ENCODE results near the gene EIF2D.

Gene EIF2D

DNA sequence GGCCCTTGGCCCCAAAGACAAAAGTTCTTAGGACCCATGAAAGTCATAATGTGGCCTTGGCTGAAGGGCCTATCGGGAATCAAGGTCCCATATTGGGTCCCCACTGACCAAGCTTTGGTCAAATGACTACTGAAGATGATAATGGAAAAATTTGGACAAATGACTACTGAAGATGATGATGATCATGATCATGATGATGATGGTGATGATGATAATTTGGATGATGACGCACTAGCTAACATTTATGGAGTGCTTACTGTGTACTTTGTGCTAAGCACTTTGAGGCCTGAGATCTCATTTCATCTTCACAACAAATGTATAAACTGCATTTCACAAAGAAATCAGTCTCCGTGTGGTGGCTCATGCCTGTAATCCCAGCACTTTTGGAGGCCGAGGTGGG lies 39.4 kb downstream of the EIF2D start:
- H3K9me3 ChIP-seq (ENCODE audit: control insufficient read depth, low read length), result no peaks in the 10 kb centered on the region
- no peaks in the 10 kb centered on the region for H3K4me1 ChIP-seq (ENCODE audit: control insufficient read depth, insufficient read depth, low read length)
- no peaks in the 10 kb centered on the region for H3K36me3 ChIP-seq (ENCODE audit: control insufficient read depth, insufficient read depth, low read length)
- H3K27me3 ChIP-seq (ENCODE audit: control insufficient read depth, insufficient read depth, low read length), result no peaks in the 10 kb centered on the region
- H3K4me3 ChIP-seq (ENCODE audit: low read length), result no peak overlapping the region
- H3K9ac ChIP-seq (ENCODE audit: low read length), result no peak overlapping the region

DNA sequence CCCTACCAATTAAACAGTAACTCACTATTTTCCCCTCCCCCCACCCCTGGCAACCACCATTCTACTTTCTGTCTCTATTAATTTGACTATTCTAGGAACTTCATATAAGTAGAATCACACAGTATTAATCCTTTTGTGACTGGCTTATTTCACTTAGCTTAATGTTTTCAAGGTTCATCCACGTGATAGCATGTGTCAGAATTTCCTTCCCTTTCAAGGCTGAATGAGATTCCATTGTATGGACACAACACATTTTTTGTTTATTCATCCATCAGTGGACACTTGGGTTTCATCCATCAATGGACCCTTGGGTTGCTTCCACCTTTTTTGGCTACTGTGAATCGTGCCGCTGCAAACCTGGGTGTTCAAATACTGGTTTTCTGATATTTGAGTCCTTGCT lies 41.7 kb downstream of the EIF2D start:
- Histone ChIP-seq H3K4me3 (ENCODE audit: low read length) (no peak overlapping the region), H3K27me3 (ENCODE audit: control insufficient read depth, insufficient read depth, low read length) (no peaks in the 10 kb centered on the region), H3K9ac (ENCODE audit: low read length) (no peak overlapping the region), H3K36me3 (ENCODE audit: control insufficient read depth, insufficient read depth, low read length) (no peaks in the 10 kb centered on the region), H3K9me3 (ENCODE audit: control insufficient read depth, low read length) (no peaks in the 10 kb centered on the region), H3K4me1 (ENCODE audit: control insufficient read depth, insufficient read depth, low read length) (no peaks in the 10 kb centered on the region)

DNA sequence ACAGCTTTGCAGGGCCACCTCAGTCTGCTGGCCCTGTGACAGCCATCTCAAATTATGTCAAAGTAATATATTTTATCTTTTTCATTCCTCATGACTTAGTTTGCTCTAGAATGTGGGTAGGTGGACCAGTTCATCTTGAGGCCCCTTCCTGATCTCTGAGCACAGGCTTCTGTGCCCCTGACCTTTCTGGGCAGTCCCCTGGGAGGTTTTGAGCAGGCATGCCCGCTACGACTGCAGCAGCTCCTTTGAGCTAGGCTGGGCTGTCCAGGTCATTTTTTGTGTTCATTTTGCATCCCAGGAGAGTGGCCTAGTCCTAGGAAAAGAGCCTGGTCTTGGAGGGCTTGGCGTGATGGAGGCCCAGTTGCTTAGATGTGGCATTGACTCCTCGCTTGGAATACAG lies 42.7 kb downstream of the EIF2D start:
- no peaks in the 10 kb centered on the region for H3K27me3 ChIP-seq (ENCODE audit: control insufficient read depth, insufficient read depth, low read length)
- no peaks in the 10 kb centered on the region for H3K36me3 ChIP-seq (ENCODE audit: control insufficient read depth, insufficient read depth, low read length)
- no peak overlapping the region for H3K4me3 ChIP-seq (ENCODE audit: low read length)
- no peaks in the 10 kb centered on the region for H3K9me3 ChIP-seq (ENCODE audit: control insufficient read depth, low read length)
- H3K9ac ChIP-seq (ENCODE audit: low read length), result no peak overlapping the region
- H3K4me1 ChIP-seq (ENCODE audit: control insufficient read depth, insufficient read depth, low read length), result no peaks in the 10 kb centered on the region

DNA sequence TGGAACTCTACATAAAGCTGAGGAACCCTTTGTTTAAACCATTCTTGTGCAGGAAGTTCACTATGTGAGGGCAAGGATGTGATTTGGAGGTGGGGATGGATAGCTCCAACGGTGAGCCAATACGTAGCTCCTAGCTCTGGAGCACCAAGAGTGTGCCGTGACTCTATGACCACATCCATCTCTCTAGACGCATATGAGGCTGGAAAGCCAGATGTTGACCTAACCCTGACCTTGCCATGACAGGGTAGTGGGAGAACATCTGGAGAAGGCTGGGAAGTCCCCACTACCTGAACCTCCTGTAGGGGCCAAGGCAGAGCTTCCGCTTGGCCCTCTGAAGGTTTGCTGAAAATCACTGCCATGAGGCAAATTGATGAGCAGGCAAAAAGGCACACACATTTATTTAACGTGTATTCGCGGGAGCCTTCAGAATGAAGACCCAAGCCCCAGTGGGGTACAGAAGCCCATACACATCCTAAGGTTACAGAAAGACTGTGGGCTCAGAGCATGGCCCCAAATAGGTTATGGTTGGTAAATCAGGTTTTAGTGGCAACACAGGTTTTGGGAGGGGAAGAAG lies 43.4 kb downstream of the EIF2D start:
- H3K36me3 ChIP-seq (ENCODE audit: control insufficient read depth, insufficient read depth, low read length), result no peaks in the 10 kb centered on the region
- no peak overlapping the region for H3K4me3 ChIP-seq (ENCODE audit: low read length)
- no peaks in the 10 kb centered on the region for H3K4me1 ChIP-seq (ENCODE audit: control insufficient read depth, insufficient read depth, low read length)
- no peaks in the 10 kb centered on the region for H3K9me3 ChIP-seq (ENCODE audit: control insufficient read depth, low read length)
- H3K27me3 ChIP-seq (ENCODE audit: control insufficient read depth, insufficient read depth, low read length), result no peaks in the 10 kb centered on the region
- no peak overlapping the region for H3K9ac ChIP-seq (ENCODE audit: low read length)

DNA sequence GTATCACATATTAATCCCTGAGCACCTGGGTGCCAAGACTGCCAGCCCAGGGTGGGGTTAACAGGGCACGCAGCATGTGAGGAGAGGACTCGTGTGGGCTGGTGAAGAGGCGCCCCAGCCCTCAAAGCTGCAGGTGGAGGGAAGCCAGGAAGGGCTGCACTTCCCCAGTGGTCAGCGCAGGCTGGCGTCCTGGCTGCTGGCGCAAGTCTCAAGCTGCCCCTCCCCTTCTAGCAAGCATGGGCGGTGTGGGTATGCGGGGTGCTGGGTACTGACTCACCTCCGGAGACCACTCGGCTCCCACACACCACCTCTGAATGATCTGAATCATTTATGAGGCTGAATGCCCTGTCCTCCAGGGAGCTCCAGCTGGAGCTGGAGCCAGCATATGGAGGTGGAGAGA lies 44.0 kb downstream of the EIF2D start:
- H3K9ac ChIP-seq (ENCODE audit: low read length), result no peak overlapping the region
- H3K4me1 ChIP-seq (ENCODE audit: control insufficient read depth, insufficient read depth, low read length), result no peaks in the 10 kb centered on the region
- no peaks in the 10 kb centered on the region for H3K9me3 ChIP-seq (ENCODE audit: control insufficient read depth, low read length)
- H3K36me3 ChIP-seq (ENCODE audit: control insufficient read depth, insufficient read depth, low read length), result no peaks in the 10 kb centered on the region
- H3K4me3 ChIP-seq (ENCODE audit: low read length), result no peak overlapping the region
- H3K27me3 ChIP-seq (ENCODE audit: control insufficient read depth, insufficient read depth, low read length), result no peaks in the 10 kb centered on the region

DNA sequence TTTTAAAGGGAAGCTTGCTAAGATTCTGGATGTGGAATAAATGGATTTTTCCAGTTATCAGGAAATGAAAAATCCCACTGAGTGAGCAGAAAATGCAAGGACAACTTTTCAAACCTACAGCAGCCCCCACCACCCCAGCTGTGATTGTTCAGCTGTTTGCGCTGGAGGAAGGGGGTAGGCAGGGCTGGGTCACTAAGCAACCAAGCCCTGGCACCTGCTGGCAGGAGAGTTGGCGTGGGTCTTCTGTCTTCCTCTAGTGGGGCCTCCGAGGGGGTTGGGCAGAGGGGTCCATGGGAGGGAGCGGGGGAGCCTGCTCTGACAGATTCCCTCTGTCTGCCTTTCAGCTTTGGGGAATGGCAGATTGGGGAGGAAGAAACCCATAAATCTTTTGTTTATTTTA lies 45.3 kb downstream of the EIF2D start:
- Histone ChIP-seq H3K9ac (ENCODE audit: low read length) (no peak overlapping the region), H3K36me3 (ENCODE audit: control insufficient read depth, insufficient read depth, low read length) (no peaks in the 10 kb centered on the region), H3K4me3 (ENCODE audit: low read length) (no peak overlapping the region), H3K9me3 (ENCODE audit: control insufficient read depth, low read length) (no peaks in the 10 kb centered on the region), H3K27me3 (ENCODE audit: control insufficient read depth, insufficient read depth, low read length) (no peaks in the 10 kb centered on the region), H3K4me1 (ENCODE audit: control insufficient read depth, insufficient read depth, low read length) (peaks cover 3% of the 10 kb centered on the region)

DNA sequence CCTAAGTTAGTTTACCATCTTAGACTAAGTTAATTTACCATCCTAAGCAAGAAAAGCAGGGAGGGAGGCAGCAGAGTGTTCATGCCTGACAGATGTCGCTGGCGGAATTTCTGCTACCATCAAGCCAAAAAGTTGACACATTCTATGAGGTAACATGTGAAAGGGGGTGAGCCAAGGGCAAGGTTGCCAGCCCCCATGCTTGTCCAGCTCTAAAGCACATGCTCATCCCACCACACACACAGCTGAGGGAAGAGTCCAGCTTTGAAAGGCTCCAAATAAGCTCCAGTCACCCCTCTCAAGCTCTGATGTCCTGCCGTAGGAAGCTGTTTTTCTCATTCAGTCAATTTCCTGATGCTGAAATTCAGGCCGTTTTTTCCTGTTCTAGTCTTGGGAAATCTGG lies 46.3 kb downstream of the EIF2D start:
- Histone ChIP-seq H3K4me3 (ENCODE audit: low read length) (no peak overlapping the region), H3K4me1 (ENCODE audit: control insufficient read depth, insufficient read depth, low read length) (peaks cover 10% of the 10 kb centered on the region), H3K36me3 (ENCODE audit: control insufficient read depth, insufficient read depth, low read length) (no peaks in the 10 kb centered on the region), H3K9me3 (ENCODE audit: control insufficient read depth, low read length) (no peaks in the 10 kb centered on the region), H3K27me3 (ENCODE audit: control insufficient read depth, insufficient read depth, low read length) (no peaks in the 10 kb centered on the region), H3K9ac (ENCODE audit: low read length) (no peak overlapping the region)

DNA sequence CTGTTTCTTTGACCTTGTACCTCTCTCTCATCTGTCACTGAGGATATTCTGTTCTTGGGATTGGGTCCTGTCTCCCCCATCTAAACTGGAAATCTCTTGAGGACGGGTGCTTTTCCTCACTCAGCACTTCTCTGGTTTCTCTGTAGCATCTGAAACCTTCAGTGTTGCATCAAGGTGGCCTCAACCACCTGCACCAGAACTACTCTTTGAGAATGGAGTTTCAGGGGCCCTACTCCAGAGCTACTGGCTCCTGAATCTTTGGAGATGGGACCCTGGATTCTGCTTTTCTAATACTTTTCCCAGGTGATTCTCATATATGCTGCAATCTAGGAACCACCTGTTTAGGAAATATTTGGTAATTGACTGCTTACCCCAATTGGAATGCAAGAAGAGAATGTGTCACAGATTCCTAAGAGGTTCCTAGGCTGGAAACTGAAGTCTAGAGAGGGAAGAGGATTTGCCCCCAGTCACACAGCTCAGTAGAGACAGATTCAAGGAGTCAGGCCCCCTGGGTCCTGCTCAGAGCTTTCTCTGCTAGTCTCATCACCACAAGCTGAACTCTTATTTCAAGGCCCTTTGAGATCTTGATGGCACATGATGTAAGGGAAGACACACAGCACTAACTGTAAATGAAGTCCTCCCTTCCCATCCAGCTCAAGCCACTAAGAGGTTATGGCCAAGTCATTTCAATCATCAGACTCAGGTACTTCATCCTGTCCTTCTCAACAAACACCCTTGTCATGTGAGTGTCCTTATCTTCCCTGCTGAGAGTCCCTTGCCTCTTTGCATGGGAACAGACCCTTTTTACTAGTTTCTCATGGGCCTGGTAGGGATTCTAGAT lies 48.7 kb downstream of the EIF2D start:
- Histone ChIP-seq H3K4me3 (ENCODE audit: low read length) (no peak overlapping the region), H3K27me3 (ENCODE audit: control insufficient read depth, insufficient read depth, low read length) (no peaks in the 10 kb centered on the region), H3K4me1 (ENCODE audit: control insufficient read depth, insufficient read depth, low read length) (peaks cover 34% of the 10 kb centered on the region), H3K9ac (ENCODE audit: low read length) (no peak overlapping the region), H3K9me3 (ENCODE audit: control insufficient read depth, low read length) (no peaks in the 10 kb centered on the region), H3K36me3 (ENCODE audit: control insufficient read depth, insufficient read depth, low read length) (no peaks in the 10 kb centered on the region)

DNA sequence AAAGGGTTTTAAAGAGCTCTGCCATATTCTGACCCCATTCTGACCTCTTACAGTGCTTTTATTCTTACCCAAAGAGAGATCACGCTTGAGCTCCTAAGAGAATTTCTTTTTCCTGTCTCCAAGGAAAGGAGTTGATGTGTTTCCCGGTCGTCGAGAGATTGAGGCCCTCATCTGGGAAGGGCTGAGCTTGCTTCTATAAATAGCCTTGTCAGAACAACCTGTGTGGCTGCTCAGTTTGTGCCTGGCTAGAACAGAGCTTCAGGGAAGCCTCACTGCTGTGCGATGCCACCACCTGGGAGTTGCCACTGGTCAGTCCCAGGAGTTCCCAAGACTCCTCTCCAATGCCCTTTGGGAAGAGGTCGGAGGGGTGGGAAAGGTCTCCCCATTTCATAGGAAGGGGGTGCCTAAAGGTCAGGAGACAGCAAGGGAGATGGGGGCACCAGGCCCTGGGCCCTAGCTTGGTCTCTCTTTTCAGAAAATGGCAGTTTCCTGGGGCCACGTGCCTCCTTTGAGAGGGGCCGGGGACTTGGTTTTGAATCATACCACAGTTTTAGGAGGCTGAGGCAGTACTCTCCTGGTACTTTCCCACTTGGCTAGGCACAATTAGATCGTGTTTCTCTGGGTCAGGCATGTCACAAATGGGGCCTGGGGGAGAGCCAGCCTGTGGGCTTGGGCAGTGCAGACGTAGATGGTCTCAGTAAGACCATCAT lies 52.1 kb downstream of the EIF2D start:
- Histone ChIP-seq H3K9me3 (ENCODE audit: control insufficient read depth, low read length) (no peaks in the 10 kb centered on the region), H3K9ac (ENCODE audit: low read length) (peak overlapping the region; percentile 2), H3K36me3 (ENCODE audit: control insufficient read depth, insufficient read depth, low read length) (no peaks in the 10 kb centered on the region), H3K27me3 (ENCODE audit: control insufficient read depth, insufficient read depth, low read length) (no peaks in the 10 kb centered on the region), H3K4me3 (ENCODE audit: low read length) (no peak overlapping the region), H3K4me1 (ENCODE audit: control insufficient read depth, insufficient read depth, low read length) (peaks cover 60% of the 10 kb centered on the region)

DNA sequence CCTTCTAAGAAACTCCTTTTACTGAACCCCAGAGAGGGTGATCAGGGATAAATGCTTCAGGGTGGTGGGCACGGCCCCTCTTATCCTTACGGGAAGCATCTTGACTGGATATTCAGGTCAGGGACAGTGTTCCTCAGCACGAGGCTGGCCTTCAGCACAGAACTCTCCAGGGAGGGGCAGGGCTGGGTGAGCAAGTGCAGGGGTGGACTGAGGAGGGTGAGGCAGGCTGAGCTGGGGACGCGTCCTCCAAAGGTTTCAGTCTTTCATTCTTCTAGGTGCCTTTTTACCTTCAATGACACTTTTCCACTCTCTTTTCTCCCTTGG lies 52.6 kb downstream of the EIF2D start:
- Histone ChIP-seq H3K9ac (ENCODE audit: low read length) (peak overlapping the region; percentile 2), H3K4me3 (ENCODE audit: low read length) (no peak overlapping the region), H3K27me3 (ENCODE audit: control insufficient read depth, insufficient read depth, low read length) (no peaks in the 10 kb centered on the region), H3K4me1 (ENCODE audit: control insufficient read depth, insufficient read depth, low read length) (peaks cover 60% of the 10 kb centered on the region), H3K36me3 (ENCODE audit: control insufficient read depth, insufficient read depth, low read length) (no peaks in the 10 kb centered on the region), H3K9me3 (ENCODE audit: control insufficient read depth, low read length) (no peaks in the 10 kb centered on the region)

DNA sequence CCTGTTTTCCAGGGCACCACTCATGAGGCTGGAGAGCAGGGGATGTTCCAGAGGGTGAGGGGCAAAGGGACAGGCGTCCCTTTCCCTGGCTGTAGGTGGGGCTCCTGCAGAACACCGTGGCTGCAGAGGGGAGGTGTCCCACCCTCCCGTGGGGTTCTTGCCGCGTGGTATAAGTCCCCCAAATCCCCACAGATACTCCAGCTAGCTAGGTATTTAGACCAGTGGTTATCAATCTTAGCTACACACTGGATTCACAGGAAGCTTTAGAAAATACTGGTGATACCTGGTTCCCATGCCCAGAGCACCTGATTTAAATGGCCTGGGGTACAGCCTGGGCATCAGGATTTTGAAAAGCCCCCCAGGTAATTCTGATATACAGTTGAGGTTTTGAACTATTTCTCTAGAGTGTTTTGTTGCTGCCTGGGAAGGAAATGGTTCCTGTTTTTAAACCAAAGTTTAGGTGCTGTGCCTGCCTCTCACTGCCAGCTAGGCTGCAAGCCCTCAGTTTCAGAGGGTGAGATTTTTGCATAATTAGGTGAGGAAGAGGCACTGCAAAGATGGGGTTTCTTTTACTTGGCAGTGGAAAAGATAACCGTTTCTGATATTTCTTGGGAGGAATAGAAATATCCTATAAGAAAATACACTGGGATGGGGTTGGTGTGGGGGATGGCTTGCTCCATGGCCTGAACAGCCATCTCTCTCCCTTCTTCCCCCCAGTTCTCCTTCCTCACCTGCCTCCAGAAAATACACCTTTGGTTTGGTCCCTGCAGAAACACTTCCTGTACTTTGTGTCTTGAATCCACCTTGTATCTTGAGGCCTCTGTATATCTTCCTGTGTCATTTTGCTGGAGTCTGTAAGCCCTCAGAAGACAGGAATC lies 53.2 kb downstream of the EIF2D start:
- Histone ChIP-seq H3K9ac (ENCODE audit: low read length) (peak overlapping the region; percentile 69), H3K27me3 (ENCODE audit: control insufficient read depth, insufficient read depth, low read length) (no peaks in the 10 kb centered on the region), H3K36me3 (ENCODE audit: control insufficient read depth, insufficient read depth, low read length) (no peaks in the 10 kb centered on the region), H3K9me3 (ENCODE audit: control insufficient read depth, low read length) (no peaks in the 10 kb centered on the region), H3K4me1 (ENCODE audit: control insufficient read depth, insufficient read depth, low read length) (peaks cover 60% of the 10 kb centered on the region), H3K4me3 (ENCODE audit: low read length) (no peak overlapping the region)
